H1 (cell line): ENCODE data around the gene COBLL1. TPM values are rescaled to one million over a fixed set of nuclear protein-coding genes. Genes with fewer than 3 reads are reported as not detected.

ENCODE experiments used
- BCL11A ChIP-seq, 2 experiments: IDR thresholded peaks; one replicate each; pipeline ENCODE4 v1.6.1; 2011; ENCODE audit warnings: low read depth in 2 of 2, low read length in 2 of 2, mild to moderate bottlenecking in 2 of 2
- CBX8 ChIP-seq: fragments of 300-800, 300-1000 bp; sonication (generic); IDR thresholded peaks from 2 replicates; pipeline ENCODE4 v1.7.1; 2016; ENCODE audit warnings: low read depth, low read length, borderline replicate concordance
- FOSL1 ChIP-seq: IDR thresholded peaks from 2 replicates; pipeline ENCODE4 v1.6.1; 2011; ENCODE audit warnings: mild to moderate bottlenecking, low read depth, low read length, moderate library complexity; ENCODE audit not compliant: insufficient read depth
- TAF7 ChIP-seq: optimal IDR thresholded peaks from 2 replicates; pipeline ENCODE3; 2011; ENCODE audit warnings: low read depth, mild to moderate bottlenecking, inconsistent platforms, low read length, moderate library complexity, borderline replicate concordance
- polyA plus RNA-seq, 7 experiments: library from polyadenylated mRNA; depleted of rRNA in 3 of 7; stranded (reverse) in 5 of 7; unstranded in 2 of 7; fragments of >200 nt in 5 of 7; fragments of 200-250 nt in 2 of 7; gene quantifications; 1 replicate in 5 of 7; 2 replicates in 1 of 7; 4 replicates in 1 of 7; pipeline versions ENCODE4 v1.2.1 to v1.2.3, GENCODE V29; 2011 to 2013; ENCODE audit warnings: missing spikeins in 2 of 7, mixed read lengths in 2 of 7
- total RNA-seq: library from RNA; stranded (reverse); fragmentation: NEBNext Ultra II Directional; extraction: Animal tissue kit (Norgen Biotek cat#: 25700); gene quantifications from 2 replicates; pipeline ENCODE4 v1.2.1, GENCODE V29; 2021
- TF ChIP-seq, protein P1 (sequence below): fragments of 300-600 bp; sonication (generic); IDR thresholded peaks from 2 replicates; pipeline ENCODE4 v1.7.1; 2012; ENCODE audit warnings: low read length, moderate library complexity, mild to moderate bottlenecking, inconsistent platforms; ENCODE audit not compliant: insufficient replicate concordance
- TF ChIP-seq, protein P2 (sequence below): IDR thresholded peaks from 2 replicates; pipeline ENCODE4 v1.6.1; 2012; ENCODE audit warnings: inconsistent platforms

COBLL1 gene
- total and polyA plus RNA-seq, 2 of the 8 experiments (the other 6 are each of a cell fraction or from before 2014, with no cell fraction given): 2.2 to 6.2 TPM

DNA sequence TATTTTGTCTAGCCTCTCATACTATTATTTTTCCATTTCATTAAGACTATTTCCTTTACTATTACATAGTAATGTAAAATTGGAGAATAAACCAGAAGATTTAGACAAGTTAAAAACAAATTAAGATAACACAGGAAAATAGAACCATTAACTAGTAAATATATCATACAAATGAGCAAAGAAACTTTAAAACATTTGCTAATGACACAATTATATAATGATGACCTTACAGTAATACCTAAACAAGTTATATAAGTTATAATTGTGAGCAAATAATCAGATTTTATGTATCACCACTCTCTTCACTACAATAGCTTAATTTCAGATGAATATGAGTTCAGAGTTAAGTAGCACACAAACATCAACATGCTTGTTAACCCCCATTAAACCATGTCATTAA lies 147.8 kb downstream of the COBLL1 start (continued):
- TF ChIP-seq, protein P1, sequence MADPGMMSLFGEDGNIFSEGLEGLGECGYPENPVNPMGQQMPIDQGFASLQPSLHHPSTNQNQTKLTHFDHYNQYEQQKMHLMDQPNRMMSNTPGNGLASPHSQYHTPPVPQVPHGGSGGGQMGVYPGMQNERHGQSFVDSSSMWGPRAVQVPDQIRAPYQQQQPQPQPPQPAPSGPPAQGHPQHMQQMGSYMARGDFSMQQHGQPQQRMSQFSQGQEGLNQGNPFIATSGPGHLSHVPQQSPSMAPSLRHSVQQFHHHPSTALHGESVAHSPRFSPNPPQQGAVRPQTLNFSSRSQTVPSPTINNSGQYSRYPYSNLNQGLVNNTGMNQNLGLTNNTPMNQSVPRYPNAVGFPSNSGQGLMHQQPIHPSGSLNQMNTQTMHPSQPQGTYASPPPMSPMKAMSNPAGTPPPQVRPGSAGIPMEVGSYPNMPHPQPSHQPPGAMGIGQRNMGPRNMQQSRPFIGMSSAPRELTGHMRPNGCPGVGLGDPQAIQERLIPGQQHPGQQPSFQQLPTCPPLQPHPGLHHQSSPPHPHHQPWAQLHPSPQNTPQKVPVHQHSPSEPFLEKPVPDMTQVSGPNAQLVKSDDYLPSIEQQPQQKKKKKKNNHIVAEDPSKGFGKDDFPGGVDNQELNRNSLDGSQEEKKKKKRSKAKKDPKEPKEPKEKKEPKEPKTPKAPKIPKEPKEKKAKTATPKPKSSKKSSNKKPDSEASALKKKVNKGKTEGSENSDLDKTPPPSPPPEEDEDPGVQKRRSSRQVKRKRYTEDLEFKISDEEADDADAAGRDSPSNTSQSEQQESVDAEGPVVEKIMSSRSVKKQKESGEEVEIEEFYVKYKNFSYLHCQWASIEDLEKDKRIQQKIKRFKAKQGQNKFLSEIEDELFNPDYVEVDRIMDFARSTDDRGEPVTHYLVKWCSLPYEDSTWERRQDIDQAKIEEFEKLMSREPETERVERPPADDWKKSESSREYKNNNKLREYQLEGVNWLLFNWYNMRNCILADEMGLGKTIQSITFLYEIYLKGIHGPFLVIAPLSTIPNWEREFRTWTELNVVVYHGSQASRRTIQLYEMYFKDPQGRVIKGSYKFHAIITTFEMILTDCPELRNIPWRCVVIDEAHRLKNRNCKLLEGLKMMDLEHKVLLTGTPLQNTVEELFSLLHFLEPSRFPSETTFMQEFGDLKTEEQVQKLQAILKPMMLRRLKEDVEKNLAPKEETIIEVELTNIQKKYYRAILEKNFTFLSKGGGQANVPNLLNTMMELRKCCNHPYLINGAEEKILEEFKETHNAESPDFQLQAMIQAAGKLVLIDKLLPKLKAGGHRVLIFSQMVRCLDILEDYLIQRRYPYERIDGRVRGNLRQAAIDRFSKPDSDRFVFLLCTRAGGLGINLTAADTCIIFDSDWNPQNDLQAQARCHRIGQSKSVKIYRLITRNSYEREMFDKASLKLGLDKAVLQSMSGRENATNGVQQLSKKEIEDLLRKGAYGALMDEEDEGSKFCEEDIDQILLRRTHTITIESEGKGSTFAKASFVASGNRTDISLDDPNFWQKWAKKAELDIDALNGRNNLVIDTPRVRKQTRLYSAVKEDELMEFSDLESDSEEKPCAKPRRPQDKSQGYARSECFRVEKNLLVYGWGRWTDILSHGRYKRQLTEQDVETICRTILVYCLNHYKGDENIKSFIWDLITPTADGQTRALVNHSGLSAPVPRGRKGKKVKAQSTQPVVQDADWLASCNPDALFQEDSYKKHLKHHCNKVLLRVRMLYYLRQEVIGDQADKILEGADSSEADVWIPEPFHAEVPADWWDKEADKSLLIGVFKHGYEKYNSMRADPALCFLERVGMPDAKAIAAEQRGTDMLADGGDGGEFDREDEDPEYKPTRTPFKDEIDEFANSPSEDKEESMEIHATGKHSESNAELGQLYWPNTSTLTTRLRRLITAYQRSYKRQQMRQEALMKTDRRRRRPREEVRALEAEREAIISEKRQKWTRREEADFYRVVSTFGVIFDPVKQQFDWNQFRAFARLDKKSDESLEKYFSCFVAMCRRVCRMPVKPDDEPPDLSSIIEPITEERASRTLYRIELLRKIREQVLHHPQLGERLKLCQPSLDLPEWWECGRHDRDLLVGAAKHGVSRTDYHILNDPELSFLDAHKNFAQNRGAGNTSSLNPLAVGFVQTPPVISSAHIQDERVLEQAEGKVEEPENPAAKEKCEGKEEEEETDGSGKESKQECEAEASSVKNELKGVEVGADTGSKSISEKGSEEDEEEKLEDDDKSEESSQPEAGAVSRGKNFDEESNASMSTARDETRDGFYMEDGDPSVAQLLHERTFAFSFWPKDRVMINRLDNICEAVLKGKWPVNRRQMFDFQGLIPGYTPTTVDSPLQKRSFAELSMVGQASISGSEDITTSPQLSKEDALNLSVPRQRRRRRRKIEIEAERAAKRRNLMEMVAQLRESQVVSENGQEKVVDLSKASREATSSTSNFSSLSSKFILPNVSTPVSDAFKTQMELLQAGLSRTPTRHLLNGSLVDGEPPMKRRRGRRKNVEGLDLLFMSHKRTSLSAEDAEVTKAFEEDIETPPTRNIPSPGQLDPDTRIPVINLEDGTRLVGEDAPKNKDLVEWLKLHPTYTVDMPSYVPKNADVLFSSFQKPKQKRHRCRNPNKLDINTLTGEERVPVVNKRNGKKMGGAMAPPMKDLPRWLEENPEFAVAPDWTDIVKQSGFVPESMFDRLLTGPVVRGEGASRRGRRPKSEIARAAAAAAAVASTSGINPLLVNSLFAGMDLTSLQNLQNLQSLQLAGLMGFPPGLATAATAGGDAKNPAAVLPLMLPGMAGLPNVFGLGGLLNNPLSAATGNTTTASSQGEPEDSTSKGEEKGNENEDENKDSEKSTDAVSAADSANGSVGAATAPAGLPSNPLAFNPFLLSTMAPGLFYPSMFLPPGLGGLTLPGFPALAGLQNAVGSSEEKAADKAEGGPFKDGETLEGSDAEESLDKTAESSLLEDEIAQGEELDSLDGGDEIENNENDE: no peak
- TF ChIP-seq, protein P2, sequence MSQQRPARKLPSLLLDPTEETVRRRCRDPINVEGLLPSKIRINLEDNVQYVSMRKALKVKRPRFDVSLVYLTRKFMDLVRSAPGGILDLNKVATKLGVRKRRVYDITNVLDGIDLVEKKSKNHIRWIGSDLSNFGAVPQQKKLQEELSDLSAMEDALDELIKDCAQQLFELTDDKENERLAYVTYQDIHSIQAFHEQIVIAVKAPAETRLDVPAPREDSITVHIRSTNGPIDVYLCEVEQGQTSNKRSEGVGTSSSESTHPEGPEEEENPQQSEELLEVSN: no peak
- TF ChIP-seq BCL11A (IDR thresholded peaks at IDR 0.05; ENCODE audit: low read depth in 2 of 2, low read length in 2 of 2): no peak
- no peak for TF ChIP-seq CBX8
- no peak for TF ChIP-seq TAF7
- TF ChIP-seq FOSL1: no peak
